Right lobe of liver (tissue), 6 donors: ENCODE measurements around the gene PSMD13. TPM values are rescaled to one million over a fixed set of nuclear protein-coding genes. Genes with fewer than 3 reads are reported as not detected.
A peak's percentile ranks its signal among the peaks of the same experiment; 100 is the strongest.

ENCODE experiments used
- ATAC-seq, 4 donors: fragments of 200-7000 bp; cut with Tn5 transposase; one replicate each; pipeline ENCODE4 v1.9.1; 2020; ENCODE audit warnings: mild to moderate bottlenecking in 4 of 4, moderate library complexity in 4 of 4
- DNase-seq, 3 donors: peaks; one replicate each; pipeline ENCODE4 v3.0.0-alpha.2; 2020
- H3K27ac ChIP-seq, 3 donors: fragments of 200-600 bp; one replicate each; pipeline ENCODE4 v1.8.0; 2022
- H3K27me3 ChIP-seq, 2 donors: fragments of 200-600 bp; one replicate each; pipeline ENCODE4 v1.8.0; 2022
- H3K36me3 ChIP-seq, 4 donors: fragments of 200-600 bp; sonication (generic) in 1 of 4; one replicate each; pipeline versions ENCODE4 v1.5.1 to v1.8.0; 2017 to 2022; ENCODE audit warnings: control low read depth in 1 of 4
- H3K4me1 ChIP-seq, 4 donors: fragments of 200-600 bp; sonication (generic) in 1 of 4; one replicate each; pipeline versions ENCODE4 v1.5.1 to v1.8.0; 2017 to 2022; ENCODE audit warnings: control low read depth in 1 of 4
- H3K4me3 ChIP-seq, 3 donors: fragments of 200-600 bp; one replicate each; pipeline ENCODE4 v1.8.0; 2022
- H3K9me3 ChIP-seq, 4 donors: fragments of 200-600 bp; sonication (generic) in 1 of 4; one replicate each; pipeline versions ENCODE4 v1.5.1 to v1.8.0; 2017 to 2022; ENCODE audit warnings: control low read depth in 1 of 4
- CTCF ChIP-seq, 4 donors: fragments of 200-600 bp in 3 of 4; fragments of 450-650 bp in 1 of 4; IDR thresholded peaks; one replicate each; pipeline versions ENCODE4 v1.5.1 to v1.8.0; 2016 to 2022; ENCODE audit warnings: antibody characterized with exemption in 4 of 4, mild to moderate bottlenecking in 2 of 4
- POLR2A ChIP-seq: fragments of 450-650 bp; IDR thresholded peaks from one replicate; pipeline ENCODE4 v1.6.1; 2017; ENCODE audit warnings: antibody characterized with exemption, mild to moderate bottlenecking
- WGBS: methylation state at CpG from one replicate; pipeline ENCODE4 v1.1.6; 2018; ENCODE audit warnings: low coverage, low lambda C conversion rate; ENCODE audit not compliant: insufficient coverage; ENCODE audit errors: missing lambda C conversion rate; 5-methylcytosine and 5-hydroxymethylcytosine counted together
- intact Hi-C, 2 donors: fragments of 100-400 bp; cut with DNase I; formaldehyde crosslinking; loops; one replicate each; pipeline versions ENCODE4 v1.11.2 to v1.14.1; 2022
- total RNA-seq, 6 experiments: library from RNA; depleted of rRNA in 2 of 6; stranded (reverse); fragments of >200 nt in 2 of 6; fragmentation: NEBNext Ultra II Directional in 3 of 6; extraction: Animal tissue kit (Norgen Biotek cat#: 25700) in 3 of 6; gene quantifications; one replicate each; pipeline versions ENCODE4 v1.1.0 to v1.2.4, GENCODE V29; 2016 to 2023
- donor health status: DM: no; HTN: yes; CAD: no.
- donor health status: DM: no; HTN: no; CAD: no.
- donor health status: DM: no; HTN: no; CAD: no.
- donor health status: DM: no; HTN: yes; CAD: no.
- donor health status: DM: no; HTN: yes; CAD: no.

PSMD13 gene
- total RNA-seq, 6 experiments from 2014 or later = 46.1 to 71.5 (median 48.7) TPM

GRCh38 chr11:199782-200181 lies 37.0 kb upstream of the PSMD13 start:
- ATAC-seq = peak in 1 of 4 donors; percentile 11
- peaks cover 0 to 6% (median 1%) of the 10 kb centered on the region in 4 donors for H3K36me3 ChIP-seq

GRCh38 chr11:200224-201003 lies 36.4 kb upstream of the PSMD13 start:
- TF ChIP-seq CTCF (IDR thresholded peaks at IDR 0.05) (no peak), POLR2A (no peak)
- WGBS = 97% methylated on average over 4 of the region's 13 CpGs
- ATAC-seq (no peak), DNase-seq (no peak)
- Histone ChIP-seq H3K4me3 (no peak overlapping the region), H3K27me3 (no peaks in the 10 kb centered on the region), H3K9me3 (no peaks in the 10 kb centered on the region), H3K36me3 (peaks cover 0 to 12% (median 2%) of the 10 kb centered on the region in 4 donors), H3K27ac (no peak overlapping the region), H3K4me1 (peaks cover 0 to 5% (median 1%) of the 10 kb centered on the region in 4 donors)
- intact Hi-C loops = loop anchor here in 1 of 2 donors (5.0 kb wide), 1 partner anchor 47 kb away; no protein-coding TSS in a partner anchor

More at GRCh38 chr11:199782-200181, 37.0 kb upstream of the PSMD13 start:
- no peak for DNase-seq
- no peak overlapping the region for H3K27ac ChIP-seq
- no peaks in the 10 kb centered on the region for H3K4me1 ChIP-seq
- H3K9me3 ChIP-seq = no peaks in the 10 kb centered on the region
- no peaks in the 10 kb centered on the region for H3K27me3 ChIP-seq
- TF ChIP-seq POLR2A (no peak), CTCF (IDR thresholded peaks at IDR 0.05) (no peak)
- WGBS = 87% methylated on average over 3 of the region's 8 CpGs
- H3K4me3 ChIP-seq = no peak overlapping the region
- intact Hi-C loops = loop anchor here in 1 of 2 donors (5.0 kb wide), 1 partner anchor 48 kb away; no protein-coding TSS in a partner anchor

- no peak for ATAC-seq
- peaks cover 0 to 14% (median 8%) of the 10 kb centered on the region in 4 donors for H3K4me1 ChIP-seq
- intact Hi-C loops = loop anchor here in 1 of 2 donors (5.0 kb wide), 1 partner anchor 45 kb away; no protein-coding TSS in a partner anchor
- TF ChIP-seq POLR2A = no peak
- TF ChIP-seq CTCF (IDR thresholded peaks at IDR 0.05) = no peak
- H3K36me3 ChIP-seq = peaks cover 0 to 17% (median 4%) of the 10 kb centered on the region in 4 donors
- no peak overlapping the region for H3K27ac ChIP-seq
- H3K4me3 ChIP-seq = no peak overlapping the region
- no peak for DNase-seq
- H3K27me3 ChIP-seq = no peaks in the 10 kb centered on the region
- 50% methylated on average over 11 of the region's 15 CpGs for WGBS
- no peaks in the 10 kb centered on the region for H3K9me3 ChIP-seq
Measured at GRCh38 chr11:201966-202365, 34.8 kb upstream of the PSMD13 start.

GRCh38 chr11:202490-202889 lies 34.3 kb upstream of the PSMD13 start:
- TF ChIP-seq CTCF (IDR thresholded peaks at IDR 0.05) (no peak), POLR2A (no peak)
- intact Hi-C loops = loop anchor here in 1 of 2 donors (5.0 kb wide), 1 partner anchor 45 kb away; no protein-coding TSS in a partner anchor
- no peak for ATAC-seq
- Histone ChIP-seq H3K27ac (no peak overlapping the region), H3K27me3 (no peaks in the 10 kb centered on the region), H3K9me3 (no peaks in the 10 kb centered on the region), H3K36me3 (peaks cover 0 to 17% (median 4%) of the 10 kb centered on the region in 4 donors), H3K4me3 (no peak overlapping the region), H3K4me1 (peaks cover 0 to 14% (median 8%) of the 10 kb centered on the region in 4 donors)
- WGBS = 75% methylated on average over 8 of the region's 8 CpGs
- DNase-seq = no peak
